ENCODE results near the gene ISCA2.

Gene ISCA2

DNA sequence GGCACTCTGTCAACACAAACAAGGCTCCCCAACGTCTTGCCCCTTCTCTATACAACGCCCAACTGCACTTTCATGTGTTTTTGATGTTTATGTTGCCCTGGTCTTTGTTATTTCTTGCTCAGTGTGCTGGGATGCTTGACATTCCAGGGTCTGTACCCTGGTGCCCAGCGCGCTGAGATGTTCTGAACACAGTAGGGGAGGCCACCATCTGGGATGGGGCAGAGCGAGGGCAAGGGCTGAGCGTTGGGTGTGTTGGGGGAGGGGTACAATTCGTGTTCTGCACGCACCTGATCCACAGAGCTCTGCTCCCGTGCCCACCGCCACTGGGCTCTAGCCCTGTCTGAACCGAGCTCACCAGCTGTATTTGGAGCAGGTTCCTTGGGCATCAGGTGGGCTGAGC lies 52.9 kb downstream of the ISCA2 start:
- DNase-seq: no peak
- no peak for ATAC-seq
- Mint-ChIP-seq H3K9me3 (no peaks in the 10 kb centered on the region), H3K4me3 (no peak overlapping the region), H3K27me3 (peaks cover 8% of the 10 kb centered on the region), H3K27ac (no peak overlapping the region), H3K4me1 (no peaks in the 10 kb centered on the region)

Data from stimulated activated naive CD8-positive, alpha-beta T cell treated with anti-CD3 and anti-CD28 coated beads, Interleukin-15, amount 100 ng/mL, for 72 hours (primary cell).